ENCODE measurements around the gene FGGY.

The FGGY gene

GRCh38 chr1:59688976-59689375 is 392.1 kb downstream of the FGGY start:
- no peak overlapping the region for H3K27ac ChIP-seq
- TF ChIP-seq, protein P1, sequence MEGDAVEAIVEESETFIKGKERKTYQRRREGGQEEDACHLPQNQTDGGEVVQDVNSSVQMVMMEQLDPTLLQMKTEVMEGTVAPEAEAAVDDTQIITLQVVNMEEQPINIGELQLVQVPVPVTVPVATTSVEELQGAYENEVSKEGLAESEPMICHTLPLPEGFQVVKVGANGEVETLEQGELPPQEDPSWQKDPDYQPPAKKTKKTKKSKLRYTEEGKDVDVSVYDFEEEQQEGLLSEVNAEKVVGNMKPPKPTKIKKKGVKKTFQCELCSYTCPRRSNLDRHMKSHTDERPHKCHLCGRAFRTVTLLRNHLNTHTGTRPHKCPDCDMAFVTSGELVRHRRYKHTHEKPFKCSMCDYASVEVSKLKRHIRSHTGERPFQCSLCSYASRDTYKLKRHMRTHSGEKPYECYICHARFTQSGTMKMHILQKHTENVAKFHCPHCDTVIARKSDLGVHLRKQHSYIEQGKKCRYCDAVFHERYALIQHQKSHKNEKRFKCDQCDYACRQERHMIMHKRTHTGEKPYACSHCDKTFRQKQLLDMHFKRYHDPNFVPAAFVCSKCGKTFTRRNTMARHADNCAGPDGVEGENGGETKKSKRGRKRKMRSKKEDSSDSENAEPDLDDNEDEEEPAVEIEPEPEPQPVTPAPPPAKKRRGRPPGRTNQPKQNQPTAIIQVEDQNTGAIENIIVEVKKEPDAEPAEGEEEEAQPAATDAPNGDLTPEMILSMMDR (conservative IDR thresholded peaks at IDR 0.05): no peak

GRCh38 chr1:59689730-59690129 is 392.8 kb downstream of the FGGY start:
- no peak overlapping the region for H3K27ac ChIP-seq
- TF ChIP-seq, protein P1 (conservative IDR thresholded peaks at IDR 0.05): no peak

DNA sequence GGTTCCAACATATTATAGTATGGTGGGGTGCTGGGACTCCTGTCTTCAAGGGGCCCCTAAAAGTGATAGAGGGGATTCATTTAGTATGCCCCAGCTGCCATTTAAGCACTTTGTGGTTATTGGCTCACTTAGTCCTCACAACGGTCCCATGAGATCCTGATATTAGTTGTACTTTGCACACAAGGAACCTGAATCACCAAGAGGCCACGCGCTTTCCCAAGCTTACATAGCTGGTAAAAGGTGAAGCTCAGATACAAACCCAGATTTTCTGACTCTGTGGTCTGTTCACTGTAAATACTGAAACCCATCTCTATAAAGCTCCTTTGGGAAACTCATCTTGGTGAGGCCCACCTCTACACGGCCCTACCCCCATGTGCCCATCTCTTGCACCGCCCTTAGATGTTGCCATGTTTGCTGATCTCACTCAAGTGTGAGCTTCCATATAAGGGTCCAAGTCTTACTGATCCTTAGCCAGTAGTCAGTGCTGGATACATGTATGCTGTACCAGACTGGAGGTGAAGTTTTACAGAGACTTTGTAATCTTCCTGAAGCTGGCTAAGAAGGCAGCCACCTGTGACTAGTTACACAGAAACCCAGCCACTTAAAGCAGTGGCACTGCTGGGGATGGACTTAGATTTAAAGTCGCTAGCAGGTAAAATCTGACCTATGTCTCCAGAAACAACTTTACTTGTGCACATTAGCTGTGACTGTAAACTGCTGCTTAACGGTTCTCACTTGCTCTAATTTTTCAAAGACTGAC is 393.5 kb downstream of the FGGY start:
- no peak overlapping the region for H3K27ac ChIP-seq
- TF ChIP-seq, protein P1 (conservative IDR thresholded peaks at IDR 0.05): no peak

DNA sequence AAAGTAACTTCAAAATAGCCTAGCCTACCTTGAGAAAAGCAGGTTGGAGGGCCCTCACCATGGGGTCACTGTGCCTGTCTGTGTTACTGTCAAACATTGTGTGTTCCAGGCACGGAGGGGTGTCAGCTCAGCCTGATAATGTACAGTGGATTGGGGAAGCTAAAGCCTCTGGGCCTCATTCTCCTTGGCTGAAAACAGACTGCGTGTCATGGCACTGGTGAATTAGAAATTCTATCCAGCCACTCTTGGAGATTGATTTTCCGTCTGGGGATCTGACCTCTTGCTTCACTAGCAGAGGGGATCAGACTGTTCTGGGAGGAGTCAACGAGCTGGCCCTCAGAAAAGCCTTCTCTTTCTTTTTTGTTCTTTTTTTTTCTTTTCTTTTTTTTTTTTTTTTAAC is 394.4 kb downstream of the FGGY start:
- TF ChIP-seq, protein P1 (conservative IDR thresholded peaks at IDR 0.05): no peak
- H3K27ac ChIP-seq: no peak overlapping the region

DNA sequence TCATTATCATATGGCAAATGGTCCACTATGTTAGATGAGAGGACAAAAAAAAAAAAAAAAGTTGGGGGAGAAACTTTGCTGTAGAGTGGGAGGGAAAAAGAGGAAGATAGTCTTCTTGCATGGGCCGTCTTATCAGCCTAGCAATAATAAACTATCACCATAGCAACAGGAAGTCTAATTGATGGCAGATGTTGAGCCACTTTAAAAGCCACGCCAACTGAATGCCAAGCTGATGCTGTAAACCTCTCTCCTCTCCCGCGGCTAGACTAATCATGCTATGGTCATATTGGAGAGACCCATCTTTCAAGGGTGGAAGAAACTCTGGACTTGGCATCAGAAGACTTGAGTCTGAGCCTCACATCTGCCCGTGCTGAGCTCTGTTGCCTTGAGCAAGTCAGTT is 395.7 kb downstream of the FGGY start:
- no peak overlapping the region for H3K27ac ChIP-seq
- TF ChIP-seq, protein P1 (conservative IDR thresholded peaks at IDR 0.05): no peak

- TF ChIP-seq, protein P1 (conservative IDR thresholded peaks at IDR 0.05): no peak
- no peak overlapping the region for H3K27ac ChIP-seq
Observed at GRCh38 chr1:59693406-59693805, 396.5 kb downstream of the FGGY start.

DNA sequence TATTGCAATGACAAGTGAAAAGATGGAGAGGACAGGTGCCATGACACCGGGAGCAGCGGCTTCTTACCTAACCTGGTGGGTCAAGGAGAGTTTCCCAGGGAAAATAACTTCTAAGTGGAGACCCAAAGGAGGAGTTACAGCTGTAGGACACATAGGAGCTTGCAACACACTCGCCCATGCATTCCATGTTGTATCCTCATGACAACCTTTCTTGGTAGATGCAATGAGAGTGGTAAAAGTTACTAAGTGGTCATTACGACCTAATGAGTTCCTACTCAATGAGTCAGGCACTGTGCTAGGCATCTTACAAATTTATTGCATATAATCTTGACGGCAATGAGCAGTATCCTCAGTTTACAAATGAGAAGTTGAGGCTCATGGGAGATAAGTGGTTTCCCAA is 398.4 kb downstream of the FGGY start:
- no peak overlapping the region for H3K27ac ChIP-seq
- TF ChIP-seq, protein P1 (conservative IDR thresholded peaks at IDR 0.05): no peak

Data from VCaP (cell line).